Measurements from ENCODE around the gene CCDC120.

Gene CCDC120

GRCh38 chrX:49058794-49059193 lies at the start of gene CCDC120:
Gene CCDC120, plus strand, starts transcription at chrX:49058999. Its CDS starts 3,043 bp downstream, at chrX:49062042.
- DNase-seq, result no peak

GRCh38 chrX:49019050-49019449 lies 39.7 kb upstream of the CCDC120 start:
- DNase-seq, result no peak

GRCh38 chrX:49019599-49020249 lies 39.1 kb upstream of the CCDC120 start:
- no peak for DNase-seq

GRCh38 chrX:49029876-49030275 lies 28.9 kb upstream of the CCDC120 start:
- DNase-seq, result no peak

- DNase-seq, result no peak
These were observed 28.5 kb upstream of the CCDC120 start for GRCh38 chrX:49030283-49030682.

GRCh38 chrX:49037883-49038475 lies 20.8 kb upstream of the CCDC120 start:
- no peak for DNase-seq

GRCh38 chrX:49039598-49040375 lies 19.0 kb upstream of the CCDC120 start:
- DNase-seq, result peak; percentile 66 to 70

GRCh38 chrX:49040376-49040955 lies 18.3 kb upstream of the CCDC120 start:
- no peak for DNase-seq

GRCh38 chrX:49041744-49042580 lies 16.8 kb upstream of the CCDC120 start:
- DNase-seq, result peak in 1 of 2 experiments; percentile 12

- no peak for DNase-seq
These were observed 16.1 kb upstream of the CCDC120 start for GRCh38 chrX:49042581-49043219.

- DNase-seq, result peak; percentile 79 to 89
These were observed 15.4 kb upstream of the CCDC120 start, which contains the start of gene TFE3 for GRCh38 chrX:49043220-49043986. Gene TFE3, minus strand, starts transcription at chrX:49043357. Its CDS starts 131 bp downstream, at chrX:49043226.

GRCh38 chrX:49043987-49044281 lies 14.9 kb upstream of the CCDC120 start:
- DNase-seq, result no peak

- DNase-seq, result no peak
These were observed 5.4 kb upstream of the CCDC120 start for GRCh38 chrX:49053223-49054072.

GRCh38 chrX:49054073-49054762 lies 4.6 kb upstream of the CCDC120 start:
- no peak for DNase-seq

GRCh38 chrX:49059201-49059600 lies 402 bp downstream of the CCDC120 start:
- DNase-seq, result no peak

- DNase-seq, result no peak
These were observed 884 bp downstream of the CCDC120 start for GRCh38 chrX:49059681-49060085.

- DNase-seq, result no peak
These were observed 2.1 kb downstream of the CCDC120 start for GRCh38 chrX:49060914-49061313.

GRCh38 chrX:49061490-49061889 lies 2.7 kb downstream of the CCDC120 start:
- DNase-seq, result no peak

GRCh38 chrX:49061916-49062315 lies 3.1 kb downstream of the CCDC120 start:
- DNase-seq, result no peak

- no peak for DNase-seq
These were observed 4.9 kb downstream of the CCDC120 start for GRCh38 chrX:49063715-49064114.

Data from SW 1271 (cell line).